PFSK-1 (cell line): Measurements from ENCODE around the gene KCNMA1.

ENCODE experiments used
- POLR2AphosphoS5 ChIP-seq: IDR thresholded peaks from 2 replicates; pipeline ENCODE4 v1.6.1; 2012; ENCODE audit warnings: low read depth, mild to moderate bottlenecking, control low read depth, low read length, moderate library complexity
- SIN3A ChIP-seq: IDR thresholded peaks from 2 replicates; pipeline ENCODE4 v1.6.1; 2012; ENCODE audit warnings: mild to moderate bottlenecking, low read length, moderate library complexity, borderline replicate concordance; ENCODE audit not compliant: insufficient read depth

DNA sequence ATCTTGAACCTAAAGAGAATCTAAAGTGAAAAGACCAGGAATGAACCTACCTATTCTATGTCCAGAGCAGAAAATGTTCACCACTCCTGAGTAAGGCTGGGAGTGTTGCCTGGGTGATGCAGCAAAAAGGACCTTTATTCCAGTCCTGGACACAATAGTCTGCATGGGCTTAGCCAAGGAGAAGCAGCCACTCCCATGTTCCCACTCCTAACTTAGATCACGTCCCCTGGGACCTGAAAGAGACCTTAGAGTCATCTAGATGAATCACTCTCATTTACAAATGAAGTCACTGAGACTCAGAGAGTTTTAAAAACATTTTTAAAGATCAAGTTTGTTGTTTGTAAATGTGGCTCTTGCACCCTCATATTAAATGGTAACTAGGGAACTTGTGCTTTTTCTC is 763.4 kb downstream of the KCNMA1 start:
- no peak for TF ChIP-seq SIN3A
- TF ChIP-seq POLR2AphosphoS5 = no peak
